HG02798 (cell line): Measurements from ENCODE around the gene CSRP3.

Source experiments
- ATAC-seq: cut with Tn5 transposase; IDR thresholded peaks from one replicate; pipeline ENCODE4 v1.9.1; 2021; ENCODE audit warnings: mild to moderate bottlenecking; ENCODE audit not compliant: unreplicated experiment, poor library complexity

CSRP3 gene

DNA sequence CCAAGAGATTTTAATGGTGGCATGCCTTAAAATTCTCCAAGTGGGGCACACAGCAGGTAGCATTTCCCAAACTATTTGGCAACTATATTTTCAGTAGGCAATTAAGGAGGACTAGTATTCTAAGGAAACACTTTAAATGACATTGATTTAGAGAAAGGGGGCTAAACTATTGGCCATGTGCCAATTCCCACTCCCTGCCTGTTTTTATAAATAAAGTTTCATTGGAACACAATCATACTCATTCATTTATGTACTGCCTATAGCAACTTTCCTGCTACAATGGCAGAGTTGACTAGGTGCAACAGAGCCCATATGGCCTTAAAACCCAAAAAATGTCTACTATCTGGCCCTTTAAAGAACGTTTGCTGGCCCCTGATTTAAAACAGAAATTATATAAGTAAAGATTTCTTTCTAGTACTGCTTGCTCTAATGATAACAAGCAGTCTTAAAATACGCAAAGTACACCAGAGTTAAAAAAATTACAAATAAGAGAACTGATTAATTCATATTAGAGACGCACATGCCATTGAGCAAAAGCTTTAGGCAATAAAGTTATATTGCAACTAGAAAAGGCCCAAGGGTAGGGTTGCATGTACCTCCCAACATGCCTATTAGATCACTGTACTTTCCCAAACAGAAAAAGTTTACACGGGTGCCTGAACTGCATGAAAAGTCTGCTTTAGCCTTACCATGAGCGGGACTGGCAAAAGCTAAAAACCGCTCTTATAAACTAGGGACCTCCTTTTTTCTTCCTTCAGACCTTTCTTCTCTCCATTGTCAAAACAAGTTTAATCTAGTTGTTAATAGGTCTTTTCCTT, 24.8 kb upstream of the CSRP3 start:
- no peak for ATAC-seq

DNA sequence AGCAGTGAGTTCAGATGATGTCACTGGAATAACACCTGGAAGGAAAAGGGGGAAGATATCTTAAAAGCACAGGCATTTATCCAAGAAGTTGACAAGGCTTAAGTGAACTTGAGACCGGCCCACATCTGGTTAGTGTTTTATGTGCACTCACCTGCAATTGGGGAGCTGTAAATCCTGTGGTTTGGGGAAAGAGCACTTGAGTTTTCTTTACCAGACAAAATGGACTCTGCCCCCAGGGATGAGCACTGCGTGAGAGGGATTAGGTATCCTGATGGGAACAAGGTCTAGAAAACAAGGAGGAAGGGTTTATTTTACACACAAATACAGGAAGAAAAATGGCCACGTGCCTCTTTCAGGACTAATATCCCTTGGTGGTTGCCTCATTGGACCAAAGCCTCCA, 23.8 kb upstream of the CSRP3 start:
- ATAC-seq: no peak

DNA sequence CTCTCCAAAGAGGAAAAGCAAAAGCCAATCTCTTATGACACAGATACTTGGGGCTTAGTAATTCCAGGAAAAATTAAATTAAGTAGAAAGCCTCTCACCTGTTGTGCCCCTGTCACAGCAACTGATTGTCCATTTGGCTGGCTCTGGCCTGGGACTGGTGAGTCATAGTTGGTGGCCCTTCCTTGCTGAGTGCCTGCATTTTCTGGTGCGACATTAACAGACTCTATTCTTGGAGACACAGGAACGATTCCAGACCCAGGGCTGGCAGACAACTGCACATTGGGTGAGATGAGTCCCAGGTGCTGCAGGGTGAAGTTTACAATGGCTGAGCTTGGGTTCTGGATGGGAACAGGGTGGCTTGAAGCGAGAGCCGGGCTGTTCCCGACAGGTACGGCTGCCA, 23.3 kb upstream of the CSRP3 start:
- no peak for ATAC-seq

- ATAC-seq: no peak
Measured at GRCh38 chr11:19220903-19221724, 19.3 kb upstream of the CSRP3 start.

GRCh38 chr11:19218786-19219460, 17.1 kb upstream of the CSRP3 start:
- ATAC-seq: no peak

- ATAC-seq: no peak
Measured at GRCh38 chr11:19218216-19218615, 16.4 kb upstream of the CSRP3 start.

DNA sequence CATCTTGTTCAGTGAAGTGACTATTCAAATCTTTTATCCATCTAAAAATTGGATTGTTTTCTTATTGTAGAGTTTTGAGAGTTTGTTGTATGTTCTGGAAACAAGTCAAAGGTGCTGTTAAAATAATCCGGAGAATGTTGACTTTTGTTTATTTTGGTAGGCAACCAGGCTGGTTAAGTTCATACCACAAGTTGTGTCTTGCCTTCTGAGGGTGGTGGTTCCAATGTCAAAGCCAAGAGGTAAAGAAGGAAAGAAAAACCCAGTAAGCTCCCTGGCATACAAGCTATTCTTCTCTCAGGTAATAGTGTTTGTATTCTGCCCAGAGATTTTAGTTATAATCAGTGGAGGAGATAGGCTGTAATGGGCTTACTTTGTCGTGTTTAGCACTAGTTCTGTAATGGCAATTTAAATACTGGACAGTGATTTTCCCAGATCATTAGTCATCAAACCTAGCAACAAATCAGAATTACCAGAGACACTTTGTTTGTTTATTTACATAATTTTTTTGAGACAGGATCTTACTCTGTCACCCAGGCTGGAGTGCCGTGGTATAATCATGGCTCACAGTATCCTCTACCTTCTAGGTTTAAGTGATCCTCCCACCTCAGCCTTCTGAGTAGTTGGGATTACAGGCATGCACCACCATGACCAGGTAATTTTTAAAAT, 15.1 kb upstream of the CSRP3 start:
- no peak for ATAC-seq

DNA sequence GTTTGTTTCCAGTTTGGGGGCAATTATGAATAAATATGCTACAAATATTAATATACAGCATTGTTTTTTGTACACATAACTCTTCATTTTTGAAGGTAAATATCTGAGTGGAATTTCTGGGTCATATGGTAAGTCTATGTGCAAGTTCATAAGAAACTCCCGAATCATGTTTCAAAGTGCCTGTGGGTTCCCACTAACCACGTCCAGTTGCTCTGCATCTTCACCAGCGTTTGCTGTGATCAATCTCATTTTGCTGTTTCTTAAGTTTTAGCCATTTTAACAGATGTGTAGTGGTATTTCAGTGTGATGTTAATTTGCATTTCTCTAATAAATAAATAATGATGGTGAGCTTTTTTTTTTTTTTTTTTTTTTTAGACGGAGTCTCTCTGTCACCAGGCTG, 14.2 kb upstream of the CSRP3 start:
- ATAC-seq: no peak

GRCh38 chr11:19209617-19210370, 8.0 kb upstream of the CSRP3 start:
- ATAC-seq: no peak

- ATAC-seq: no peak
Measured at GRCh38 chr11:19208959-19209546, 7.3 kb upstream of the CSRP3 start.

- ATAC-seq: no peak
Measured at GRCh38 chr11:19208181-19208580, 6.4 kb upstream of the CSRP3 start.

GRCh38 chr11:19204836-19205235, 3.1 kb upstream of the CSRP3 start:
- no peak for ATAC-seq

GRCh38 chr11:19200410-19201201, 1.2 kb downstream of the CSRP3 start:
- no peak for ATAC-seq

DNA sequence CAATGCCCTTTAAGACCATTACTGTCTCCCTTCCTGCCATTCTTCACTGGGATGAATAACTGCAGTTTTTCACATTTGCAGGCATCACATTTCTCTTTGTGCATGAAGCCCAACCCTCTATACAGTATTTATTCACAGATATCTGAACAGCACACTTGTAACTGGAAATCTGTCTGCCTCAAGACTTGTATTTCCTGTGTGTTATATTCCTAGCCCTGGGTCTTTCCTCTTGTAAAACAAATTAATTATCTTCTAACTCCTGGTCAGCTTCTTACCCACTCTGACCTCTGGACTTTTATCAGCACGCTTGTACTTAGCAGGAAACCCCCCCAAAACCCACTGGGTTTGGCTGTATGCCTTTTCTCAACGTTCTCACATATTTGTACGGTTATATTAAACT, 2.0 kb downstream of the CSRP3 start:
- ATAC-seq: no peak

- ATAC-seq: no peak
Measured at GRCh38 chr11:19199048-19199447, 2.7 kb downstream of the CSRP3 start.

GRCh38 chr11:19196432-19196831, 5.4 kb downstream of the CSRP3 start:
- no peak for ATAC-seq

- ATAC-seq: no peak
Measured at GRCh38 chr11:19194620-19195308, 7.0 kb downstream of the CSRP3 start.

DNA sequence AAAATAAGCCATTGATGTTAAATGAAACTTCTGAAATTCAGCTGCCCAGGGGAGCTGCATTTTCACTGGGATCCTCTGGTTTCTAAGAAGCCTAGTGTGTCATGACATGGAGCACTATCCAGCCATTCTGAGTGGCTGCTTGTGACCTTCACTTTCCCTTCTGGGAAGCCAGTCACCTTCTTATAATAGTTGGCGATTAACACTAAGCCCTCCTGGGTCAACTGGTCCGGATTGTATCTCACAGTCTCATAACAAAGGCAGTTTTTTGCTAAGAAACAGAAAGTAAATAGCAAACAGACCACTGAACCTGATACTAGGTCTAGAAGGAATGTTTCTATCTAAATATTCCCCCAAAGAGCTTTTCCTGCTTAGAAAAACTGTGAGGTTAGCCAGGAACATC, 7.9 kb downstream of the CSRP3 start:
- no peak for ATAC-seq
